ENCODE data around the gene DNAJC16.

Gene DNAJC16

DNA sequence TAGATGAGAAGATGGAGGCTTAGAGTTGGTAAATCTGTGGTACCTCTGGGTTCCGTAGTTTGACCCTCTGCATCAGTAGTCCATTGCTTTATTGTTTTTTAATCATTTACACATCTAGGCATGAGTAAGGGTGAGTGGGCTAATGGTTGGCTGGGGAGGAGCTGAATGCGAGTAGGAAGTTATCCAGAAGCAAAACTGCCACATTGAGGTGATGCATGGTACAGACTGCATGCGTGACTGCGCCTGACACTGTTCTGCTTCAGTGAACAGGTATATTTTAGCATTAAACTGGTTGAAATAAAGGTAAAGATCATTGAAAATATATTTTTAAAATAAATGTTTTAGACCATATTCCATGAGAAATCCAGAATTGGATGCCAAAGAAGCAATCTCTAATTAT lies 4.4 kb downstream of the DNAJC16 start:
- TF ChIP-seq POLR2A (IDR thresholded peaks at IDR 0.05; ENCODE audit: extremely low read depth, insufficient read length) (no peak), CTCF (IDR thresholded peaks at IDR 0.05; ENCODE audit: low read depth, low read length) (no peak), MYC (IDR thresholded peaks at IDR 0.05; ENCODE audit: low read depth, low read length) (no peak)
- TF ChIP-seq, protein P1, sequence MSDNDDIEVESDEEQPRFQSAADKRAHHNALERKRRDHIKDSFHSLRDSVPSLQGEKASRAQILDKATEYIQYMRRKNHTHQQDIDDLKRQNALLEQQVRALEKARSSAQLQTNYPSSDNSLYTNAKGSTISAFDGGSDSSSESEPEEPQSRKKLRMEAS (IDR thresholded peaks at IDR 0.05; ENCODE audit: low read depth, low read length): no peak
- H3K4me3 ChIP-seq (ENCODE audit: low read depth, low read length): no peak overlapping the region
- DNase-seq (ENCODE audit: low read depth): no peak

GRCh38 chr1:15531682-15532081 lies 5.0 kb downstream of the DNAJC16 start:
- no peak for DNase-seq (ENCODE audit: low read depth)
- no peak overlapping the region for H3K4me3 ChIP-seq (ENCODE audit: low read depth, low read length)
- TF ChIP-seq, protein P1 (IDR thresholded peaks at IDR 0.05; ENCODE audit: low read depth, low read length): no peak
- TF ChIP-seq MYC (IDR thresholded peaks at IDR 0.05; ENCODE audit: low read depth, low read length) (no peak), POLR2A (IDR thresholded peaks at IDR 0.05; ENCODE audit: extremely low read depth, insufficient read length) (no peak), CTCF (IDR thresholded peaks at IDR 0.05; ENCODE audit: low read depth, low read length) (no peak)

DNA sequence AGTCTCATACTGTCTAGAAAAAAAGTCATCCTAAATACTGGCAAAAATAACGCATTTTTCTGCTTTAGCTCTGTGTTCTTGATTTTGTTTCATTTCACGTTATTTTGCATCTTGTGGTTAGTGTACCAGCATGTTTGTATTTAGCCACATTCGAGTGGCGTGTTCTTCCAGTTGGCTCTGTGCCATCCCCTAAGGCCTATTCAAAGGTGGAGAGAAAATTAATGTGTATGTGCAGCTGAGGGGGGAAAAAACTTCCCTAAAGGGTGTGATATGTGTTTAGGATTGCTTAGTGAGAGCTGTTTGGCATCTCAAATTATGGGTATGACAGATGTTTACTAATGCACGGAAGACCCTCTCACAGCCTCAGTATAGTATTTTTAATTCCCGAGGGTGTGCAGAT lies 12.1 kb downstream of the DNAJC16 start:
- TF ChIP-seq, protein P1 (IDR thresholded peaks at IDR 0.05; ENCODE audit: low read depth, low read length): no peak
- TF ChIP-seq CTCF (IDR thresholded peaks at IDR 0.05; ENCODE audit: low read depth, low read length): no peak
- TF ChIP-seq MYC (IDR thresholded peaks at IDR 0.05; ENCODE audit: low read depth, low read length): no peak
- TF ChIP-seq POLR2A (IDR thresholded peaks at IDR 0.05; ENCODE audit: extremely low read depth, insufficient read length): no peak
- DNase-seq (ENCODE audit: low read depth): no peak

DNA sequence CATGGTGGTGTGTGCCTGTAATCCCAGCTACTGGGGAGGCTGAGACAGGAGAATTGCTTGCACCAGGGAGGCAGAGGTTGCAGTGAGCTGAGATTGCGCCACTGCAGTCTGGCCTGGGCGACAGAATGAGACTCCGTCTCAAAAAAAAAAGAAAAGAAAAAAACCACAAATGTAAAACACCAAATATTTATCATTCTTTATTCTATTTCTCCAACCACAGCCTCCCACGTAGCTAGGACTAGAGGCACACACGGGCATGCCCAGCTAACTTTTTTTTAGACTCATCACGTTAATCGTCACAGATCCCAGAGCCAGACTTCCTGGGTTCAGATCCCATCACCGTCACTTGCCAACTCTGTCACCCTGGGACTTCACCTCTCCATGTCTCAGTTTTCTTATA lies 13.5 kb downstream of the DNAJC16 start:
- H3K4me3 ChIP-seq (ENCODE audit: low read depth, low read length): no peak overlapping the region
- DNase-seq (ENCODE audit: low read depth): no peak
- TF ChIP-seq CTCF (IDR thresholded peaks at IDR 0.05; ENCODE audit: low read depth, low read length) (no peak), MYC (IDR thresholded peaks at IDR 0.05; ENCODE audit: low read depth, low read length) (no peak), POLR2A (IDR thresholded peaks at IDR 0.05; ENCODE audit: extremely low read depth, insufficient read length) (no peak)
- TF ChIP-seq, protein P1 (IDR thresholded peaks at IDR 0.05; ENCODE audit: low read depth, low read length): no peak

More for the DNA sequence above, 12.1 kb downstream of the DNAJC16 start:
- H3K4me3 ChIP-seq (ENCODE audit: low read depth, low read length): no peak overlapping the region

DNA sequence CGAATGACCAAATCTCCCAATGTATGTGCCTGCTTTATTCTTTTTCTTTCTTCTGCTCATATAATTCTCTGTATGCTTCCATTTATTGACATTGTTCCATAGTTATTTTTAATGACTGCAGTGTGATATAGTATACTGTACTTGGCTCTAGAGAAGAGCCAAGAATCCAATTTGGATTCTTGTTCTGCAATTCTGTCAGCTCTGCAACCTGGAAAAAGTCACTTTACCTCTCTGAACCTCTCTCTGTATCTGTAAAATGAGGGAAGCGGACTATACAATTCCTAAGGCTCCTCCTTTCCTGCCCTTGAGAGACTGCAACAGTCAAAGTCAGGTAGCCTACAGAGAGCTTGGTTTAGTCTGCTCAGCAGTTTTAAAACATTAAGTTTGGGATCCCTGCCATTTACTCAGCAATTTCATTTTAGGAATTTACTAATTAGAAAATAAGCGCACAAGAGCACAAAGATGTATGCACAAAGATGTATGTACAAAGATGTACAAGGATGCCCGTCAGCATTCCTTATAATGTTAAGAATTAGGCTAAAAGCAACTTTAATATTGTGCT lies 14.7 kb downstream of the DNAJC16 start:
- no peak overlapping the region for H3K4me3 ChIP-seq (ENCODE audit: low read depth, low read length)
- no peak for DNase-seq (ENCODE audit: low read depth)
- TF ChIP-seq POLR2A (IDR thresholded peaks at IDR 0.05; ENCODE audit: extremely low read depth, insufficient read length) (no peak), MYC (IDR thresholded peaks at IDR 0.05; ENCODE audit: low read depth, low read length) (no peak), CTCF (IDR thresholded peaks at IDR 0.05; ENCODE audit: low read depth, low read length) (no peak)
- TF ChIP-seq, protein P1 (IDR thresholded peaks at IDR 0.05; ENCODE audit: low read depth, low read length): no peak

Measured in NB4 (cell line).